ENCODE measurements around the gene ZNF687.
A peak's percentile ranks its signal among the peaks of the same experiment; 100 is the strongest.

Gene ZNF687

DNA sequence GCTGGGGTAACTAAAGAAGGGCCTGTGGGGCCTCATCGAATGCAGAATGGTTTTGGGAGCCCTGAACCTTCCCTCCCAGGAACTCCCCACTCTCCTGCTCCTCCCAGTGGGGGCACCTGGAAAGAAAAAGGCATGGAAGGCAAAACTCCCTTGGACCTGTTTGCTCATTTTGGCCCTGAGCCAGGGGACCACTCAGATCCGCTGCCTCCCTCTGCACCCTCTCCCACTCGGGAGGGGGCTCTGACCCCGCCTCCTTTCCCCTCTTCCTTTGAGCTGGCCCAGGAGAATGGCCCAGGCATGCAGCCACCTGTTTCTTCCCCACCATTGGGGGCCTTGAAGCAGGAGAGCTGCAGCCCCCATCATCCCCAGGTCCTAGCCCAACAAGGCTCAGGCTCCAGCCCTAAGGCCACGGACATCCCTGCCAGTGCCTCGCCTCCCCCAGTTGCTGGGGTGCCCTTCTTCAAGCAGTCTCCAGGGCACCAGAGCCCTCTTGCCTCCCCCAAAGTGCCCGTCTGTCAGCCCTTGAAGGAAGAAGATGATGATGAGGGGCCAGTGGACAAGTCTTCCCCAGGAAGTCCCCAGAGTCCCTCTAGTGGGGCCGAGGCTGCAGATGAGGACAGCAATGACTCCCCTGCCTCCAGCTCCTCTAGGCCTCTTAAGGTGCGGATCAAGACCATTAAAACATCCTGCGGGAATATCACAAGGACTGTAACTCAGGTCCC lies 4.7 kb downstream of the ZNF687 start:
- Histone ChIP-seq H3K36me3 (peaks cover 79% of the 10 kb centered on the region), H3K9me3 (ENCODE audit: severe bottlenecking) (no peaks in the 10 kb centered on the region), H3K4me3 (ENCODE audit: low read depth, low read length) (no peak overlapping the region), H3K27me3 (ENCODE audit: insufficient read depth, low read depth, severe bottlenecking) (no peaks in the 10 kb centered on the region), H3K27ac (peak overlapping the region; percentile 3; the same call in 1 of the 2 replicates)
- DNase-seq, result no peak
- TF ChIP-seq, protein P1, sequence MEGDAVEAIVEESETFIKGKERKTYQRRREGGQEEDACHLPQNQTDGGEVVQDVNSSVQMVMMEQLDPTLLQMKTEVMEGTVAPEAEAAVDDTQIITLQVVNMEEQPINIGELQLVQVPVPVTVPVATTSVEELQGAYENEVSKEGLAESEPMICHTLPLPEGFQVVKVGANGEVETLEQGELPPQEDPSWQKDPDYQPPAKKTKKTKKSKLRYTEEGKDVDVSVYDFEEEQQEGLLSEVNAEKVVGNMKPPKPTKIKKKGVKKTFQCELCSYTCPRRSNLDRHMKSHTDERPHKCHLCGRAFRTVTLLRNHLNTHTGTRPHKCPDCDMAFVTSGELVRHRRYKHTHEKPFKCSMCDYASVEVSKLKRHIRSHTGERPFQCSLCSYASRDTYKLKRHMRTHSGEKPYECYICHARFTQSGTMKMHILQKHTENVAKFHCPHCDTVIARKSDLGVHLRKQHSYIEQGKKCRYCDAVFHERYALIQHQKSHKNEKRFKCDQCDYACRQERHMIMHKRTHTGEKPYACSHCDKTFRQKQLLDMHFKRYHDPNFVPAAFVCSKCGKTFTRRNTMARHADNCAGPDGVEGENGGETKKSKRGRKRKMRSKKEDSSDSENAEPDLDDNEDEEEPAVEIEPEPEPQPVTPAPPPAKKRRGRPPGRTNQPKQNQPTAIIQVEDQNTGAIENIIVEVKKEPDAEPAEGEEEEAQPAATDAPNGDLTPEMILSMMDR (IDR thresholded peaks at IDR 0.05; ENCODE audit: low read depth, low read length), result no peak

DNA sequence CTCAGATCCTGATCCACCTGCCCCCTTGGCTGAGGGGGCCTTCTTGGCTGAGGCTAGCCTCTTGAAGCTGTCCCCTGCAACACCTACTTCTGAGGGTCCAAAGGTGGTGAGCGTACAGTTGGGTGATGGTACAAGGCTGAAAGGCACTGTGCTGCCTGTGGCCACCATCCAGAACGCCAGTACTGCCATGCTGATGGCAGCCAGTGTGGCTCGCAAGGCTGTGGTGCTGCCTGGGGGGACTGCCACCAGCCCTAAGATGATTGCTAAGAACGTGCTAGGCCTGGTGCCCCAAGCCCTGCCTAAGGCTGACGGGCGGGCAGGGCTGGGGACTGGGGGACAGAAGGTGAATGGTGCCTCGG lies 5.2 kb downstream of the ZNF687 start:
- TF ChIP-seq, protein P1 (IDR thresholded peaks at IDR 0.05; ENCODE audit: low read depth, low read length), result no peak
- peaks cover 85% of the 10 kb centered on the region for H3K36me3 ChIP-seq
- DNase-seq, result no peak
- H3K27me3 ChIP-seq (ENCODE audit: insufficient read depth, low read depth, severe bottlenecking), result no peaks in the 10 kb centered on the region
- H3K27ac ChIP-seq, result 0 out of 2 replicates have a peak overlapping the region, but pooled peaks have one; percentile 2
- no peak overlapping the region for H3K4me3 ChIP-seq (ENCODE audit: low read depth, low read length)
- H3K9me3 ChIP-seq (ENCODE audit: severe bottlenecking), result no peaks in the 10 kb centered on the region

DNA sequence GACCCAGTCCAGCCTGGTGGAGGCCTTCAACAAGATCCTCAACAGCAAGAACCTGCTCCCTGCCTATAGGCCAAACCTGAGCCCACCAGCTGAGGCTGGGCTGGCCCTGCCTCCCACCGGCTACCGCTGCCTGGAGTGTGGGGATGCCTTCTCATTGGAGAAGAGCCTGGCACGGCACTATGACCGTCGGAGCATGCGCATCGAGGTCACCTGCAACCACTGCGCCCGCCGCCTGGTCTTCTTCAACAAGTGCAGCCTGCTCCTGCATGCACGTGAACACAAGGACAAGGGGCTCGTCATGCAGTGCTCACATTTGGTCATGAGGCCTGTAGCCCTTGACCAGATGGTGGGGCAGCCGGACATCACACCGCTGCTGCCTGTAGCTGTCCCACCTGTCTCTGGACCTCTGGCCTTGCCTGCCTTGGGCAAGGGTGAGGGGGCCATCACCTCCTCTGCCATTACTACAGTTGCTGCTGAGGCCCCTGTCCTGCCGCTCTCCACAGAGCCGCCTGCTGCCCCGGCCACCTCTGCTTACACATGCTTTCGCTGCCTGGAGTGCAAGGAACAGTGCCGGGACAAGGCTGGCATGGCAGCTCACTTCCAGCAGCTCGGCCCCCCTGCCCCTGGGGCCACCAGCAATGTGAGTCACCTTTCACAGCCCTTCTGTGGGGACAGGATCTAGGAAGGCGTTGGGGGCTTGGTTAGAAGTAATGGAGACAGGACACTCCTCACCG lies 5.8 kb downstream of the ZNF687 start:
- no peak overlapping the region for H3K4me3 ChIP-seq (ENCODE audit: low read depth, low read length)
- peak overlapping the region; percentile 9; the same call in 1 of the 2 replicates for H3K27ac ChIP-seq
- peaks cover 85% of the 10 kb centered on the region for H3K36me3 ChIP-seq
- DNase-seq, result no peak
- TF ChIP-seq, protein P1 (IDR thresholded peaks at IDR 0.05; ENCODE audit: low read depth, low read length), result no peak
- no peaks in the 10 kb centered on the region for H3K27me3 ChIP-seq (ENCODE audit: insufficient read depth, low read depth, severe bottlenecking)
- no peaks in the 10 kb centered on the region for H3K9me3 ChIP-seq (ENCODE audit: severe bottlenecking)

DNA sequence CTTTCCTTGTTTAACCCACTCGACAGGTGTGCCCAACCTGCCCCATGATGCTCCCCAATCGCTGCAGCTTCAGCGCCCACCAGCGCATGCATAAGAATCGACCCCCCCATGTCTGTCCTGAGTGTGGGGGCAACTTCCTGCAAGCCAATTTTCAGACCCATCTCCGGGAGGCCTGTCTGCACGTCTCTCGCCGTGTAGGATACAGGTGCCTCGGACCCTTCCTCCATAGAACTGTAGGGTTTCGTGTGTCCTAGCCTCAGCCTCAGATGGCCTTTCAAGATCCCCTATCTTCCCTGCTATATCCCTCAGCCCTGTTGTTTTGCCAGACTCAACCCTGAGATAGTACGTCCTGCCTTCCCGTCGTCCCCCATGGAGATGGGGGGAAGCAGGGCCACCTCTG lies 6.4 kb downstream of the ZNF687 start:
- Histone ChIP-seq H3K27me3 (ENCODE audit: insufficient read depth, low read depth, severe bottlenecking) (no peaks in the 10 kb centered on the region), H3K4me3 (ENCODE audit: low read depth, low read length) (no peak overlapping the region), H3K27ac (peak overlapping the region; percentile 9), H3K36me3 (peaks cover 88% of the 10 kb centered on the region), H3K9me3 (ENCODE audit: severe bottlenecking) (no peaks in the 10 kb centered on the region)
- TF ChIP-seq, protein P1 (IDR thresholded peaks at IDR 0.05; ENCODE audit: low read depth, low read length), result no peak
- DNase-seq, result no peak

DNA sequence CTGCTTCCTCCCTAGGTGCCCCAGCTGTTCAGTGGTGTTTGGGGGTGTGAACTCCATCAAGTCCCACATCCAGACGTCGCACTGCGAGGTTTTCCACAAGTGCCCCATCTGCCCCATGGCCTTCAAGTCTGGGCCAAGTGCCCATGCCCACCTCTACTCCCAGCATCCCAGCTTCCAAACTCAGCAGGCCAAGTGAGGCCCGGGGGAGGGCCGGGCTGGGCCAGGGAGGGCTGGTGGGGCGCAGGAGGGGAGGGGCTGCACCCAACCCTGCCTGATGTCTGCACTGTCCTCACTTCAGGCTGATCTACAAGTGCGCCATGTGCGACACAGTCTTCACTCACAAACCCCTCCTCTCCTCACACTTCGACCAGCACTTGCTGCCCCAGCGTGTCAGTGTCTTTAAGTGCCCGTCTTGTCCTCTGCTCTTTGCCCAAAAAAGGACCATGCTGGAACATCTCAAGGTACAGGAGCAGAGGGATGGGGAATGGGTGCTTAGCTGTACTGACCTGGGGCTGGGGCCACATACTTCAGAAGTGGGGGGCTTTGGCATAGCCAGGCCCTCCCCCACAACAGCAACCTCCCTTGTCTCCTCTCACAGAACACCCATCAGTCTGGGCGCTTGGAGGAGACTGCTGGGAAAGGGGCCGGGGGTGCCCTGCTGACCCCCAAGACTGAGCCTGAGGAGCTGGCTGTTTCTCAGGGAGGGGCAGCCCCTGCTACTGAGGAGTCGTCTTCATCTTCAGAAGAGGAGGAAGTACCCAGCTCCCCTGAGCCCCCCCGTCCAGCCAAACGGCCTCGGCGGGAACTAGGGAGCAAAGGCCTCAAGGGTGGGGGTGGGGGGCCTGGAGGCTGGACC lies 7.2 kb downstream of the ZNF687 start:
- H3K27me3 ChIP-seq (ENCODE audit: insufficient read depth, low read depth, severe bottlenecking), result no peaks in the 10 kb centered on the region
- peaks cover 95% of the 10 kb centered on the region for H3K36me3 ChIP-seq
- no peak overlapping the region for H3K4me3 ChIP-seq (ENCODE audit: low read depth, low read length)
- H3K9me3 ChIP-seq (ENCODE audit: severe bottlenecking), result no peaks in the 10 kb centered on the region
- no peak for DNase-seq
- H3K27ac ChIP-seq, result peak overlapping the region; percentile 9; the same call in 1 of the 2 replicates
- TF ChIP-seq, protein P1 (IDR thresholded peaks at IDR 0.05; ENCODE audit: low read depth, low read length), result no peak
